SK-N-SH (cell line): Measurements from ENCODE around the gene MICAL2. TPM values are rescaled to one million over a fixed set of nuclear protein-coding genes. Genes with fewer than 3 reads are reported as not detected.

ENCODE experiments used
- CTCF ChIA-PET: fragments of 300-600, 350-600 bp; formaldehyde crosslinking; extraction: SDS; loops from one replicate; lab custom pipeline; 2021; lab: Yijun Ruan, JAX
- POLR2A ChIA-PET: fragments of 350-600 bp; sonication (Branson Sonifier 250); formaldehyde crosslinking; extraction: SDS; loops from one replicate; lab custom pipeline; 2020; ENCODE audit warnings: antibody characterized with exemption, inconsistent platforms; lab: Yijun Ruan, JAX
- DNase-seq: peaks from one replicate; pipeline ENCODE4 v3.0.0; 2012
- H2AFZ ChIP-seq: fragments of 200-600 bp; sonication (generic); 2 replicates; pipeline ENCODE4 v1.8.1; 2016; ENCODE audit warnings: antibody characterized with exemption, mild to moderate bottlenecking, low read depth
- H3F3A ChIP-seq: fragments of 200-600 bp; sonication (generic); replicated peaks from 2 replicates; pipeline ENCODE3; 2016; ENCODE audit warnings: antibody characterized with exemption, mild to moderate bottlenecking; ENCODE audit not compliant: insufficient read depth
- H3K27ac ChIP-seq, 2 experiments: fragments of 200-500 bp in 1 of 2; fragments of 200-600 bp in 1 of 2; sonication (Bioruptor generic) in 1 of 2; sonication (generic), shearing (Covaris generic) in 1 of 2; 2 replicates each; pipeline versions ENCODE4 v1.5.1 to v1.6.1; 2014 to 2016; ENCODE audit warnings: low read depth in 2 of 2, inconsistent platforms in 1 of 2, low read length in 1 of 2, mild to moderate bottlenecking in 1 of 2, mixed read lengths in 1 of 2
- H3K27me3 ChIP-seq: fragments of 200-600 bp; sonication (generic), shearing (Covaris generic); 2 replicates; pipeline ENCODE4 v1.6.1; 2016; ENCODE audit warnings: mixed run types; ENCODE audit not compliant: insufficient read depth
- H3K36me3 ChIP-seq, 2 experiments: fragments of 200-500 bp in 1 of 2; fragments of 200-600 bp in 1 of 2; sonication (Bioruptor generic) in 1 of 2; sonication (generic) in 1 of 2; replicated peaks in 1 of 2; 2 replicates each; pipeline versions ENCODE3 to v1.5.1; 2014 to 2016; ENCODE audit warnings: low read length in 1 of 2, mild to moderate bottlenecking in 1 of 2; ENCODE audit not compliant: insufficient read depth in 2 of 2, control insufficient read depth in 1 of 2
- H3K4me1 ChIP-seq, 2 experiments: fragments of 200-500 bp in 1 of 2; fragments of 200-600 bp in 1 of 2; sonication (Bioruptor generic) in 1 of 2; sonication (generic), shearing (Covaris generic) in 1 of 2; 2 replicates each; pipeline versions ENCODE4 v1.5.1 to v1.6.1; 2014 to 2016; ENCODE audit warnings: low read depth in 1 of 2, low read length in 1 of 2, mixed run types in 1 of 2; ENCODE audit not compliant: insufficient read depth in 2 of 2, control insufficient read depth in 1 of 2
- H3K4me2 ChIP-seq: fragments of 200-600 bp; sonication (generic), shearing (Covaris generic); 2 replicates; pipeline ENCODE4 v1.6.1; 2017; ENCODE audit warnings: mixed run types
- H3K4me3 ChIP-seq, 2 experiments: fragments of 200-500 bp in 1 of 2; fragments of 200-600 bp in 1 of 2; sonication (Bioruptor generic) in 1 of 2; sonication (generic), shearing (Covaris generic) in 1 of 2; 2 replicates each; pipeline versions ENCODE4 v1.5.1 to v1.8.1; 2014 to 2016; ENCODE audit warnings: low read depth in 2 of 2, inconsistent platforms in 1 of 2, low read length in 1 of 2, mild to moderate bottlenecking in 1 of 2, mixed read lengths in 1 of 2, moderate library complexity in 1 of 2
- H3K79me2 ChIP-seq: fragments of 200-600 bp; sonication (generic); 2 replicates; pipeline ENCODE4 v1.8.1; 2017; ENCODE audit warnings: mild to moderate bottlenecking; ENCODE audit not compliant: insufficient read depth
- H3K9ac ChIP-seq: fragments of 200-600 bp; sonication (generic); 2 replicates; pipeline ENCODE4 v1.6.1; 2017; ENCODE audit warnings: mixed run types
- H3K9me2 ChIP-seq: fragments of 200-600 bp; sonication (generic); 2 replicates; pipeline ENCODE4 v1.6.1; 2017; ENCODE audit warnings: mixed run types
- H3K9me3 ChIP-seq: fragments of 200-600 bp; sonication (generic); 2 replicates; pipeline ENCODE4 v1.6.1; 2017; ENCODE audit warnings: mixed run types, mild to moderate bottlenecking, moderate library complexity
- H4K20me1 ChIP-seq: fragments of 200-600 bp; sonication (generic); 2 replicates; pipeline ENCODE4 v1.6.1; 2017; ENCODE audit warnings: mild to moderate bottlenecking, mixed run types; ENCODE audit not compliant: insufficient read depth
- CTCF ChIP-seq: fragments of 200-600 bp; sonication (generic); IDR thresholded peaks from 2 replicates; pipeline ENCODE4 v1.6.1; 2017; ENCODE audit warnings: antibody characterized with exemption, mild to moderate bottlenecking, moderate library complexity
- EP300 ChIP-seq, 2 experiments: IDR thresholded peaks; 2 replicates each; pipeline versions ENCODE4 v1.4.0 to v1.6.1; 2012; ENCODE audit warnings: borderline replicate concordance in 1 of 2, low read depth in 1 of 2, low read length in 1 of 2
- FOSL2 ChIP-seq: IDR thresholded peaks from 2 replicates; pipeline ENCODE4 v1.4.0; 2012; ENCODE audit warnings: low read depth, mild to moderate bottlenecking, moderate library complexity, borderline replicate concordance
- GATA2 ChIP-seq: sonication (generic); formaldehyde crosslinking; IDR thresholded peaks from 2 replicates; pipeline ENCODE4 v1.5.0; 2020; ENCODE audit warnings: mild to moderate bottlenecking, missing genetic modification reagents
- MEF2A ChIP-seq: IDR thresholded peaks from 2 replicates; pipeline ENCODE4 v1.4.0; 2012; ENCODE audit warnings: low read depth, borderline replicate concordance
- PBX3 ChIP-seq: IDR thresholded peaks from 2 replicates; pipeline ENCODE4; 2012
- TAF1 ChIP-seq: IDR thresholded peaks from 2 replicates; pipeline ENCODE4 v1.6.1; 2012; ENCODE audit warnings: low read depth, mild to moderate bottlenecking, low read length, moderate library complexity, borderline replicate concordance
- USF1 ChIP-seq: IDR thresholded peaks from 2 replicates; pipeline ENCODE4 v1.4.0; 2012; ENCODE audit warnings: low read depth, borderline replicate concordance
- YY1 ChIP-seq: IDR thresholded peaks from 2 replicates; pipeline ENCODE4 v1.4.0; 2012; ENCODE audit warnings: low read depth, mild to moderate bottlenecking
- ZBTB33 ChIP-seq: IDR thresholded peaks from 2 replicates; pipeline ENCODE4 v1.4.0; 2012; ENCODE audit warnings: low read depth, borderline replicate concordance
- WGBS: methylation state at CpG from one replicate; pipeline ENCODE4 v1.1.6; 2017; ENCODE audit warnings: low lambda C conversion rate; 5-methylcytosine and 5-hydroxymethylcytosine counted together
- polyA plus RNA-seq, 3 experiments: library from polyadenylated mRNA; depleted of rRNA; stranded (reverse); fragments of >200 nt; gene quantifications; 2 replicates each; pipeline ENCODE4 v1.2.3, GENCODE V29; 2012

MICAL2 gene
- polyA plus RNA-seq, 1 of the 3 experiments (the other 2 are of a cell fraction) = 54.6 TPM

- 80% methylated on average over 1 of the region's 1 CpG for WGBS
- no peak for TF ChIP-seq FOSL2
- peak; percentile 41 for TF ChIP-seq CTCF
- no peak for TF ChIP-seq ZBTB33
- TF ChIP-seq GATA2 (CRISPR knock-in tag) = no peak
- ChIA-PET POLR2A (no interaction called here), CTCF (interaction anchor here (1.3 kb wide), 1 partner anchor 198 kb away, joined by 8 read pairs; no protein-coding TSS in a partner anchor)
- Histone ChIP-seq H3K9ac (peak overlapping the region; percentile 12; the same call in 1 of the 2 replicates), H3K4me2 (no peak overlapping the region), H3K36me3 (no peaks in the 10 kb centered on the region), H3K4me3 (no peak overlapping the region), H3K27ac (peak overlapping the region in 1 of 2 experiments; percentile 100; a peak in 2 of 4 replicates), H3K4me1 (peaks cover 6 to 24% of the 10 kb centered on the region in 2 experiments; a peak in 3 of 4 replicates), H3K9me3 (no peaks in the 10 kb centered on the region), H3K27me3 (no peaks in the 10 kb centered on the region), H4K20me1 (no peaks in the 10 kb centered on the region), H3K79me2 (peaks cover 19% of the 10 kb centered on the region; the same call in 1 of the 2 replicates), H3K9me2 (no peaks in the 10 kb centered on the region), H2AFZ (no peak overlapping the region), H3F3A (peaks cover 54% of the 10 kb centered on the region)
- no peak for DNase-seq
Observed at GRCh38 chr11:12083380-12083779, 27.0 kb upstream of the MICAL2 start.

GRCh38 chr11:12084256-12084655, 26.1 kb upstream of the MICAL2 start:
- Histone ChIP-seq H3F3A (peaks cover 54% of the 10 kb centered on the region), H3K4me3 (no peak overlapping the region), H3K79me2 (peaks cover 28% of the 10 kb centered on the region; the same call in 1 of the 2 replicates), H3K27ac (peak overlapping the region in 1 of 2 experiments; percentile 100; a peak in 2 of 4 replicates), H2AFZ (no peak overlapping the region), H3K9me2 (no peaks in the 10 kb centered on the region), H3K4me2 (no peak overlapping the region), H3K4me1 (peaks cover 6 to 33% of the 10 kb centered on the region in 2 experiments; a peak in 3 of 4 replicates), H3K27me3 (no peaks in the 10 kb centered on the region), H4K20me1 (no peaks in the 10 kb centered on the region), H3K36me3 (no peaks in the 10 kb centered on the region), H3K9me3 (no peaks in the 10 kb centered on the region), H3K9ac (no peak overlapping the region)
- TF ChIP-seq TAF1 (no peak), EP300 (IDR thresholded peaks at IDR 0.05; ENCODE audit: borderline replicate concordance in 1 of 2, low read depth in 1 of 2, low read length in 1 of 2) (no peak), CTCF (no peak), YY1 (no peak), MEF2A (no peak), USF1 (no peak), PBX3 (no peak)
- ChIA-PET POLR2A (no interaction called here), CTCF (no interaction called here)
- no peak for DNase-seq
